GM12872 (cell line): ENCODE measurements around the gene NUP50.

ENCODE experiments used
- CTCF ChIP-seq: IDR thresholded peaks from 3 replicates; pipeline ENCODE4 v1.5.1; 2011; ENCODE audit warnings: low read depth, mild to moderate bottlenecking, low read length, moderate library complexity; ENCODE audit not compliant: insufficient read depth

Gene NUP50

GRCh38 chr22:45221201-45221600, 57.5 kb downstream of the NUP50 start:
- TF ChIP-seq CTCF, result no peak

- no peak for TF ChIP-seq CTCF
Observed at GRCh38 chr22:45223304-45224117, 59.8 kb downstream of the NUP50 start.

GRCh38 chr22:45224331-45224730, 60.6 kb downstream of the NUP50 start:
- TF ChIP-seq CTCF, result no peak

GRCh38 chr22:45224988-45225731, 61.4 kb downstream of the NUP50 start:
- no peak for TF ChIP-seq CTCF

- TF ChIP-seq CTCF, result no peak
Observed at GRCh38 chr22:45225732-45226502, 62.2 kb downstream of the NUP50 start.

GRCh38 chr22:45226503-45227186, 62.9 kb downstream of the NUP50 start:
- no peak for TF ChIP-seq CTCF
